ENCODE data around the gene EMB.
"Not testable (repeated sequence)": the region's sequence is repeated elsewhere in the genome, so short reads cannot be mapped to it uniquely, and the experiment has no call there.

EMB gene

GRCh38 chr5:50440651-50441492 lies at the start of gene EMB:
TSS of gene EMB (minus strand) at chr5:50441288. CDS start at chr5:50441151, 137 bp downstream.
- H3K27ac Mint-ChIP-seq: peak within 1 kb of the TSS; percentile 99
- H3K36me3 Mint-ChIP-seq: peaks cover 20% of the 10 kb centered on the region
- peak within 1 kb of the TSS; percentile 95 for H3K4me3 Mint-ChIP-seq
- CTCF ChIA-PET: interaction anchor here (0.6 to 1.6 kb wide), 6 partner anchors 13 to 311 kb away, joined by 3 to 6 read pairs (median 4); no protein-coding TSS in a partner anchor
- no peaks in the 10 kb centered on the region for H3K27me3 Mint-ChIP-seq
- DNase-seq: peak; percentile 87
- peaks cover 79% of the 10 kb centered on the region for H3K4me1 Mint-ChIP-seq
- H3K9me3 Mint-ChIP-seq: no peaks in the 10 kb centered on the region

GRCh38 chr5:50489491-50489890 lies 48.4 kb upstream of the EMB start:
- H3K27me3 Mint-ChIP-seq, CTCF ChIA-PET, H3K4me3 Mint-ChIP-seq: not testable (repeated sequence)
- Mint-ChIP-seq H3K9me3 (peaks cover 54% of the 10 kb centered on the region), H3K36me3 (peaks cover 42% of the 10 kb centered on the region), H3K4me1 (peaks cover 33% of the 10 kb centered on the region), H3K27ac (peak overlapping the region; percentile 90)
- peak; percentile 75 for DNase-seq

GRCh38 chr5:50478790-50479189 lies 37.7 kb upstream of the EMB start:
- H3K27me3 Mint-ChIP-seq, H3K27ac Mint-ChIP-seq, CTCF ChIA-PET, DNase-seq, H3K4me3 Mint-ChIP-seq: not testable (repeated sequence)
- Mint-ChIP-seq H3K36me3 (peaks cover 15% of the 10 kb centered on the region), H3K9me3 (peaks cover 15% of the 10 kb centered on the region), H3K4me1 (peaks cover 31% of the 10 kb centered on the region)

GRCh38 chr5:50476549-50476948 lies 35.5 kb upstream of the EMB start:
- Mint-ChIP-seq H3K36me3 (peaks cover 18% of the 10 kb centered on the region), H3K9me3 (peaks cover 18% of the 10 kb centered on the region), H3K4me3 (no peak overlapping the region), H3K27me3 (no peaks in the 10 kb centered on the region), H3K27ac (peak overlapping the region; percentile 53), H3K4me1 (peaks cover 31% of the 10 kb centered on the region)
- DNase-seq: no peak
- CTCF ChIA-PET: no interaction called here

GRCh38 chr5:50465015-50465414 lies 23.9 kb upstream of the EMB start:
- CTCF ChIA-PET, H3K36me3 Mint-ChIP-seq, H3K27me3 Mint-ChIP-seq, H3K27ac Mint-ChIP-seq, H3K4me1 Mint-ChIP-seq, DNase-seq, H3K4me3 Mint-ChIP-seq: not testable (repeated sequence)
- peaks cover 22% of the 10 kb centered on the region for H3K9me3 Mint-ChIP-seq

- Mint-ChIP-seq H3K4me3 (no peak overlapping the region), H3K27ac (no peak overlapping the region), H3K36me3 (peaks cover 9% of the 10 kb centered on the region), H3K27me3 (no peaks in the 10 kb centered on the region), H3K4me1 (peaks cover 7% of the 10 kb centered on the region), H3K9me3 (peaks cover 17% of the 10 kb centered on the region)
- CTCF ChIA-PET: no interaction called here
- DNase-seq: no peak
Measured at GRCh38 chr5:50463726-50464125, 22.6 kb upstream of the EMB start.

- Mint-ChIP-seq H3K36me3 (peaks cover 13% of the 10 kb centered on the region), H3K9me3 (peaks cover 20% of the 10 kb centered on the region), H3K4me3 (no peak overlapping the region), H3K27me3 (no peaks in the 10 kb centered on the region), H3K4me1 (peaks cover 13% of the 10 kb centered on the region), H3K27ac (no peak overlapping the region)
- DNase-seq: no peak
- CTCF ChIA-PET: no interaction called here
Measured at GRCh38 chr5:50463047-50463446, 22.0 kb upstream of the EMB start.

- H3K36me3 Mint-ChIP-seq: peaks cover 18% of the 10 kb centered on the region
- CTCF ChIA-PET, H3K27ac Mint-ChIP-seq, DNase-seq, H3K27me3 Mint-ChIP-seq, H3K4me3 Mint-ChIP-seq: not testable (repeated sequence)
- peaks cover 24% of the 10 kb centered on the region for H3K9me3 Mint-ChIP-seq
- peaks cover 18% of the 10 kb centered on the region for H3K4me1 Mint-ChIP-seq
Measured at GRCh38 chr5:50462579-50462978, 21.5 kb upstream of the EMB start.

- H3K4me3 Mint-ChIP-seq, H3K27me3 Mint-ChIP-seq, CTCF ChIA-PET: not testable (repeated sequence)
- peak; percentile 73 for DNase-seq
- H3K9me3 Mint-ChIP-seq: peaks cover 49% of the 10 kb centered on the region
- H3K4me1 Mint-ChIP-seq: peaks cover 26% of the 10 kb centered on the region
- H3K27ac Mint-ChIP-seq: peak overlapping the region; percentile 60
- H3K36me3 Mint-ChIP-seq: peaks cover 47% of the 10 kb centered on the region
Measured at GRCh38 chr5:50458372-50458771, 17.3 kb upstream of the EMB start.

- H3K27ac Mint-ChIP-seq, CTCF ChIA-PET, H3K4me3 Mint-ChIP-seq, DNase-seq, H3K27me3 Mint-ChIP-seq: not testable (repeated sequence)
- H3K36me3 Mint-ChIP-seq: peaks cover 24% of the 10 kb centered on the region
- H3K9me3 Mint-ChIP-seq: peaks cover 45% of the 10 kb centered on the region
- peaks cover 40% of the 10 kb centered on the region for H3K4me1 Mint-ChIP-seq
Measured at GRCh38 chr5:50449241-50449640, 8.2 kb upstream of the EMB start.

- CTCF ChIA-PET: interaction anchor here (0.7 kb wide), 1 partner anchor 66 kb away, joined by 4 read pairs; no protein-coding TSS in a partner anchor
- Mint-ChIP-seq H3K27ac (no peak overlapping the region), H3K4me1 (peaks cover 47% of the 10 kb centered on the region), H3K9me3 (peaks cover 32% of the 10 kb centered on the region), H3K27me3 (no peaks in the 10 kb centered on the region), H3K36me3 (peaks cover 18% of the 10 kb centered on the region), H3K4me3 (no peak overlapping the region)
- no peak for DNase-seq
Measured at GRCh38 chr5:50447941-50448340, 6.9 kb upstream of the EMB start.

GRCh38 chr5:50447228-50447627 lies 6.1 kb upstream of the EMB start:
- Mint-ChIP-seq H3K36me3 (peaks cover 15% of the 10 kb centered on the region), H3K27ac (no peak overlapping the region), H3K4me1 (peaks cover 55% of the 10 kb centered on the region), H3K4me3 (no peak overlapping the region), H3K27me3 (no peaks in the 10 kb centered on the region), H3K9me3 (peaks cover 27% of the 10 kb centered on the region)
- CTCF ChIA-PET: no interaction called here
- no peak for DNase-seq

GRCh38 chr5:50445296-50445949 lies 4.3 kb upstream of the EMB start:
- H3K27ac Mint-ChIP-seq: peak overlapping the region; percentile 94
- peaks cover 65% of the 10 kb centered on the region for H3K4me1 Mint-ChIP-seq
- H3K4me3 Mint-ChIP-seq: peak overlapping the region; percentile 58
- no peaks in the 10 kb centered on the region for H3K27me3 Mint-ChIP-seq
- peaks cover 16% of the 10 kb centered on the region for H3K9me3 Mint-ChIP-seq
- H3K36me3 Mint-ChIP-seq: peaks cover 12% of the 10 kb centered on the region
- DNase-seq: peak; percentile 40
- CTCF ChIA-PET: interaction anchor here (0.6 to 1.2 kb wide), 3 partner anchors 222 to 308 kb away, joined by 3 read pairs; no protein-coding TSS in a partner anchor

GRCh38 chr5:50442559-50443539 lies 1.8 kb upstream of the EMB start:
- Mint-ChIP-seq H3K27ac (peak overlapping the region; percentile 99), H3K4me1 (peaks cover 81% of the 10 kb centered on the region), H3K4me3 (peak overlapping the region; percentile 16), H3K36me3 (peaks cover 15% of the 10 kb centered on the region)
- H3K27me3 Mint-ChIP-seq, DNase-seq, H3K9me3 Mint-ChIP-seq, CTCF ChIA-PET: not testable (repeated sequence)
